ENCODE results near the gene CD82.

CD82 gene

DNA sequence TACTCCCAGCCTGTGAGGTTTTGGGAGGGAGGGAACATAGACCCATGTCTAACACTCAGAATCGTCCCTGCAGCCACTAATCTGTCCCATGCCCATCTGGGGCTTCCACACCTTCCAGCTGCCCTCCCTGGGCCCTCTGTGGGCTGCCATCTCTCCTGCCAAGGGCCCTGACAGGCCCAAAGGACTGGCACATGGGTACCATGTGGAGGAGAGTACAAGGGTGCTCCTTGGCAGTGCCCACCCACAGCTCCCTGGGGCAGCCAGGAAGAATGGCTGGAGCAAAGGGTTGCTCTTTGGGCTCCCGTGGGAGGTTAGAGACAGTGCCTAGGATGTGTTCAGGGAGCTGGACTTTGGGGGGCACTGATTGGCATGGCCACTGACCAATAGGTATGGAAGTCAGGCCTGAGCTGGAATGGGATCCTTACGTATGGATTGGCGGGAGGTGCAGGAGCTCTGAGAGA is 56.8 kb downstream of the CD82 start:
- no peak overlapping the region for H3K27ac ChIP-seq
- TF ChIP-seq ZFX (IDR thresholded peaks at IDR 0.05; ENCODE audit: borderline replicate concordance), result no peak
- TF ChIP-seq CTCF (IDR thresholded peaks at IDR 0.05), result no peak

GRCh38 chr11:44622721-44623258 is 57.3 kb downstream of the CD82 start:
- H3K27ac ChIP-seq, result no peak overlapping the region
- TF ChIP-seq ZFX (IDR thresholded peaks at IDR 0.05; ENCODE audit: borderline replicate concordance) (no peak), CTCF (IDR thresholded peaks at IDR 0.05) (no peak)

DNA sequence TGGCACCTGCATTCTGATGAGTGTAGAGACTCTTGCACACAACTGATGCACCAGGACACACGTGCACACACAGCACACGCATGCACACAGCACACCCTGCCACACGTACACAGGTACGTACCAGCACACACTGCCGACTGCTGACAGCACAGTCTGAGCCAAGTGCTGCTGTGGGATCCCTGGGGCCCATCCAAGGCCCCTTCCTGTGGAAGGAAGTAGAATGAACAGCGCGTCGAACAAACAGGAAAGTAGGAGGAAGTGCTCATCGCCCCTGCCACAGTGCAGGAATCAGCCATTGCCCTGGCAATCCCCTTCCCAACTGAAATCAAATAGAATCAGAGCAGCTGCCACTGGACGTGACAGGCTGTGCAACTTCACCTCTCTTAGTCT is 57.9 kb downstream of the CD82 start:
- no peak for TF ChIP-seq ZFX (IDR thresholded peaks at IDR 0.05; ENCODE audit: borderline replicate concordance)
- no peak for TF ChIP-seq CTCF (IDR thresholded peaks at IDR 0.05)
- H3K27ac ChIP-seq, result no peak overlapping the region

DNA sequence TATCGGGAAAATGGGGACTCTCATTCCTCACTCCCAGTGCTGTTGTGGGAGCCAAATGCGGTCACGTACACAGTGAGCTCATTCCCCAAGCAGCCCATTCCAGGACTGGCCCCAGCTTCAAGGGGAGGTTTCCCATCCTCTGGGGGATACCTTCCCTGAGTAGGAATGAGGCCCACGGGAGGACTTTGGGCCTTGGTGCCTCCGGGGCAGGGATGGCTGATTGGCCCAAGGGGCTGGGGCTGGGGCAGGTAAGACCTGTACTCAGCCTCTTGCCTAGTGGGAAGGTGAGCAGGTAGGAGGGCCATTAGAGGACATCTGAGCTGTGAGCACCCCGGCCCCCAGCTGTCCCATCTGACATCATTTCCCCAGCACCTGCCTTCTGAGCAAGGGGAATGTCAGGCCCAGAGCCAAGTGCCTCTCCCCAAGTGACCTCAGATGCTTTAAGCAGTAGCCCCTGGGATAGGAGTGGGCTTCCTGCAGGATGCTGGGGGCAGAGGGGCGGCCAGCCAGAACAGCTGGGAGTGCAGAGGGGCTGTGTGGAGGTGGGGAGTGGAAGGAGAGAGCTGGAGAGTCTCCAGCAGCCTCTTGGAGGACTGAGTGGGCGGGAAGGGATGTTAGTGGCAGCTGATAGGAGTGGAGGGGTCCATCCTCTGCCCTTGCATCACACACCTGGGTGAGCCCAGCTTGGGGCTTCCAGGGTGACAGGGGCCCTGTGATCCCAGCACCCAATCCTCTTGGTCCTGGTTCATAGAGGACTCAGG is 58.4 kb downstream of the CD82 start:
- TF ChIP-seq CTCF (IDR thresholded peaks at IDR 0.05) (no peak), ZFX (IDR thresholded peaks at IDR 0.05; ENCODE audit: borderline replicate concordance) (no peak)
- no peak overlapping the region for H3K27ac ChIP-seq

DNA sequence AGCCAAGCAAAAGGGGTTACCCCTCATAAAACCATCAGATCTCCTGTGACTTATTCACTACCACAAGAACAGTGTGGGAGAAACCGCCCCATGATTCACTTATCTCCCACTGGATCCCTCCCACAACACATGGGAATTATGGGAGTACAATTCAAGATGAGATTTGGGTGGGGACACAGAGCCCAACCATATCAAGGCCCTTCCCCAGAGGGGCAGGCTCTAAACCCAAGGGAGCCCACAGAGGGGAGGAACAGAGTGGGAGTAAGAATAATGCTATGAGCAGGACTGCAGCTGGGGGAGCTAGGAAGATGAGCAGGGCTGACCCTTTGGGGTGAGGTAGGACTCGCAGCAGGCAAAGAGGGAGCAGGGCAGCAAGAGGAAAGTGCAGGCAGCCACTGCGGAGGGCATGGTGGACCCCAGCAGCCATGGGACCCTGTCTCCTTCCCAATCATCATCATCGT is 59.3 kb downstream of the CD82 start:
- TF ChIP-seq CTCF (IDR thresholded peaks at IDR 0.05), result no peak
- no peak for TF ChIP-seq ZFX (IDR thresholded peaks at IDR 0.05; ENCODE audit: borderline replicate concordance)
- H3K27ac ChIP-seq, result no peak overlapping the region

- H3K27ac ChIP-seq, result no peak overlapping the region
- TF ChIP-seq CTCF (IDR thresholded peaks at IDR 0.05), result no peak
- no peak for TF ChIP-seq ZFX (IDR thresholded peaks at IDR 0.05; ENCODE audit: borderline replicate concordance)
These were observed 60.5 kb downstream of the CD82 start for GRCh38 chr11:44625759-44626523.
